ENCODE data around the gene SAMD3.
"Not testable (repeated sequence)": the region's sequence is repeated elsewhere in the genome, so short reads cannot be mapped to it uniquely, and the experiment has no call there.

- not testable (repeated sequence) for TF ChIP-seq CTCF, POLR2A (IDR thresholded peaks at IDR 0.05)
Observed at GRCh38 chr6:130230531-130230930, 7.8 kb upstream of the SAMD3 start.

All from right lobe of liver (tissue), 4 donors.